HepG2 (cell line): ENCODE results near the gene INHA. TPM values are rescaled to one million over a fixed set of nuclear protein-coding genes. Genes with fewer than 3 reads are reported as not detected.
A peak's percentile ranks its signal among the peaks of the same experiment; 100 is the strongest.

Source experiments
- DNMT1 ChIP-seq: sonication (generic); formaldehyde crosslinking; IDR thresholded peaks from 2 replicates; pipeline ENCODE4 v1.5.1; 2020; ENCODE audit warnings: mild to moderate bottlenecking, missing genetic modification reagents
- DNMT3B ChIP-seq: conservative IDR thresholded peaks from 2 replicates; pipeline ENCODE4 v1.6.1; 2016; ENCODE audit warnings: missing biosample characterization, control low read depth
- FOXJ3 ChIP-seq: sonication (generic); formaldehyde crosslinking; IDR thresholded peaks from 2 replicates; pipeline ENCODE4 v1.4.0; 2020; ENCODE audit warnings: missing genetic modification reagents, mild to moderate bottlenecking, borderline replicate concordance
- HNF4A ChIP-seq: sonication (generic); formaldehyde crosslinking; IDR thresholded peaks from 2 replicates; pipeline ENCODE4 v1.4.0; 2020; ENCODE audit warnings: missing genetic modification reagents
- HOXD1 ChIP-seq: sonication (generic); formaldehyde crosslinking; IDR thresholded peaks from 2 replicates; pipeline ENCODE4 v1.5.0; 2020; ENCODE audit warnings: missing genetic modification reagents
- MAFF ChIP-seq: IDR thresholded peaks from 2 replicates; pipeline ENCODE4 v1.6.1; 2011; ENCODE audit warnings: low read depth, low read length, improper control_type of control experiment
- NFRKB ChIP-seq: fragments of 450-650 bp; IDR thresholded peaks from 2 replicates; pipeline ENCODE4 v1.6.1; 2017
- NONO ChIP-seq, 2 experiments: fragments of 450-650 bp in 1 of 2; sonication (generic) in 1 of 2; formaldehyde crosslinking in 1 of 2; IDR thresholded peaks in 1 of 2; conservative IDR thresholded peaks in 1 of 2; 2 replicates each; pipeline versions ENCODE4 v1.6.1 to v1.8.0; 2017 to 2022; ENCODE audit warnings: mild to moderate bottlenecking in 1 of 2, missing genetic modification reagents in 1 of 2, moderate library complexity in 1 of 2
- PTBP1 ChIP-seq: fragments of 200-400 bp; formaldehyde crosslinking; IDR thresholded peaks from 2 replicates; pipeline ENCODE4 v1.6.1; 2018; ENCODE audit warnings: low read length, low read depth; ENCODE audit not compliant: poor library complexity, severe bottlenecking
- RBFOX2 ChIP-seq: fragments of 200-400 bp; formaldehyde crosslinking; IDR thresholded peaks from 2 replicates; pipeline ENCODE4 v1.6.1; 2017; ENCODE audit warnings: low read depth, mild to moderate bottlenecking, low read length
- REL ChIP-seq: sonication (generic); formaldehyde crosslinking; conservative IDR thresholded peaks from 2 replicates; pipeline ENCODE4 v1.8.0; 2022; ENCODE audit warnings: mild to moderate bottlenecking, missing genetic modification reagents, moderate library complexity
- SYNCRIP ChIP-seq: fragments of 200-400 bp; formaldehyde crosslinking; IDR thresholded peaks from 2 replicates; pipeline ENCODE4 v1.6.1; 2018; ENCODE audit warnings: mild to moderate bottlenecking, low read depth, low read length; ENCODE audit not compliant: insufficient read depth
- TBL1XR1 ChIP-seq: fragments of 150-350 bp; IDR thresholded peaks from 2 replicates; pipeline ENCODE4 v1.6.1; 2014; ENCODE audit warnings: borderline replicate concordance, low read length; ENCODE audit not compliant: partially characterized antibody
- TEAD2 ChIP-seq: sonication (generic); formaldehyde crosslinking; IDR thresholded peaks from 2 replicates; pipeline ENCODE4 v1.9.0; 2021; ENCODE audit warnings: missing genetic modification reagents
- YEATS2 ChIP-seq: sonication (generic); formaldehyde crosslinking; IDR thresholded peaks from 2 replicates; pipeline ENCODE4 v1.4.0; 2020; ENCODE audit warnings: missing genetic modification reagents, borderline replicate concordance
- ZBTB25 ChIP-seq: IDR thresholded peaks from 2 replicates; pipeline ENCODE4 v1.6.1; 2018; ENCODE audit warnings: missing genetic modification reagents
- ZBTB4 ChIP-seq: sonication (generic); formaldehyde crosslinking; IDR thresholded peaks from 2 replicates; pipeline ENCODE4 v1.4.0; 2020; ENCODE audit warnings: missing genetic modification reagents, mild to moderate bottlenecking, borderline replicate concordance
- ZBTB42 ChIP-seq: sonication (generic); formaldehyde crosslinking; IDR thresholded peaks from 2 replicates; pipeline ENCODE4 v1.5.0; 2020; ENCODE audit warnings: mild to moderate bottlenecking, missing genetic modification reagents
- ZBTB8A ChIP-seq: sonication (generic); formaldehyde crosslinking; IDR thresholded peaks from 2 replicates; pipeline ENCODE4 v1.4.0; 2020; ENCODE audit warnings: mild to moderate bottlenecking, low read depth, missing genetic modification reagents, borderline replicate concordance
- ZFAT ChIP-seq: sonication (generic); formaldehyde crosslinking; conservative IDR thresholded peaks from 2 replicates; pipeline ENCODE4 v1.8.1; 2023; ENCODE audit warnings: missing genetic modification reagents, inconsistent platforms
- ZNF576 ChIP-seq: sonication (generic); formaldehyde crosslinking; IDR thresholded peaks from 2 replicates; pipeline ENCODE4 v1.4.0; 2020; ENCODE audit warnings: mild to moderate bottlenecking, missing genetic modification reagents
- ZNF780A ChIP-seq: sonication (generic); formaldehyde crosslinking; IDR thresholded peaks from 2 replicates; pipeline ENCODE4 v1.8.0; 2022; ENCODE audit warnings: mild to moderate bottlenecking, missing genetic modification reagents, moderate library complexity
- ZNF782 ChIP-seq: sonication (generic); formaldehyde crosslinking; IDR thresholded peaks from 2 replicates; pipeline ENCODE4 v1.4.0; 2020; ENCODE audit warnings: missing genetic modification reagents, mild to moderate bottlenecking, borderline replicate concordance
- ZNF816 ChIP-seq: sonication (generic); formaldehyde crosslinking; IDR thresholded peaks from 2 replicates; pipeline ENCODE4 v1.8.0; 2022; ENCODE audit warnings: missing genetic modification reagents, mild to moderate bottlenecking, borderline replicate concordance
- polyA plus RNA-seq, 8 experiments: library from polyadenylated mRNA; depleted of rRNA in 3 of 8; stranded (reverse) in 7 of 8; unstranded in 1 of 8; fragments of >200 nt; fragmentation: Illumina TruSeq in 4 of 8; extraction: Trizol in 4 of 8; gene quantifications; 2 replicates each; pipeline versions ENCODE4 v1.2.1 to v1.2.3, GENCODE V29; 2011 to 2016; ENCODE audit warnings: low read depth in 4 of 8, missing spikeins in 1 of 8, mixed read lengths in 1 of 8; ENCODE audit not compliant: insufficient read depth in 1 of 8
- total RNA-seq, 5 experiments: library from RNA; depleted of rRNA; stranded (reverse); fragments of >200 nt; fragmentation: Illumina TruSeq; extraction: Trizol; gene quantifications; 2 replicates each; pipeline ENCODE4 v1.2.3, GENCODE V29; 2016; ENCODE audit warnings: low read depth in 1 of 5
- TF ChIP-seq, protein P1 (sequence below): sonication (generic); formaldehyde crosslinking; IDR thresholded peaks from 2 replicates; pipeline ENCODE4 v1.5.0; 2020; ENCODE audit warnings: missing genetic modification reagents, mild to moderate bottlenecking, borderline replicate concordance

Gene INHA
- total and polyA plus RNA-seq, 2 of the 13 experiments (the other 11 are each of a cell fraction or from before 2014, with no cell fraction given), result 4.1 to 15.2 TPM

GRCh38 chr2:219618733-219619122 is 46.6 kb downstream of the INHA start (continued):
- no peak for TF ChIP-seq NONO (IDR thresholded peaks at IDR 0.05)
- peak; percentile 36; the same call in 1 of the 2 replicates for TF ChIP-seq NONO (CRISPR knock-in tag; conservative IDR thresholded peaks at IDR 0.05)
- TF ChIP-seq HNF4A (CRISPR knock-in tag), result peak; percentile 73
- TF ChIP-seq REL, result no peak
- TF ChIP-seq, protein P1, sequence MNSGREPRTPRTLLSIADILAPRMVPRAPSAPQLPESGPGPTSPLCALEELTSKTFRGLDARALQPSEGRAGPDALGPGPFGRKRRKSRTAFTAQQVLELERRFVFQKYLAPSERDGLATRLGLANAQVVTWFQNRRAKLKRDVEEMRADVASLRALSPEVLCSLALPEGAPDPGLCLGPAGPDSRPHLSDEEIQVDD (CRISPR knock-in tag), result no peak
- TF ChIP-seq ZNF816 (CRISPR knock-in tag), result no peak
- no peak for TF ChIP-seq SYNCRIP
- no peak for TF ChIP-seq MAFF
- no peak for TF ChIP-seq FOXJ3 (CRISPR knock-in tag)
- no peak for TF ChIP-seq ZNF780A (CRISPR knock-in tag)
- no peak for TF ChIP-seq PTBP1
- TF ChIP-seq ZBTB4 (CRISPR knock-in tag), result 0 out of 2 replicates have a peak, but pooled peaks have one; percentile 33
- no peak for TF ChIP-seq HOXD1 (CRISPR knock-in tag)
- no peak for TF ChIP-seq ZFAT (CRISPR knock-in tag)
- TF ChIP-seq TEAD2 (CRISPR knock-in tag), result no peak
- no peak for TF ChIP-seq NFRKB
- no peak for TF ChIP-seq RBFOX2
- TF ChIP-seq DNMT1, result no peak
- TF ChIP-seq ZBTB25 (CRISPR knock-in tag), result no peak
- TF ChIP-seq DNMT3B (CRISPR knock-in tag), result no peak
- TF ChIP-seq ZBTB8A (CRISPR knock-in tag), result no peak
- no peak for TF ChIP-seq ZNF576
- TF ChIP-seq ZNF782, result no peak
- TF ChIP-seq TBL1XR1, result no peak
- TF ChIP-seq ZBTB42 (CRISPR knock-in tag), result no peak
- no peak for TF ChIP-seq YEATS2 (CRISPR knock-in tag)
